Posterior vena cava (tissue), 2 donors: Measurements from ENCODE around the gene NIP7. TPM values are rescaled to one million over a fixed set of nuclear protein-coding genes. Genes with fewer than 3 reads are reported as not detected.

Experiments used
- DNase-seq: peaks from one replicate; pipeline ENCODE4 v3.0.0-alpha.2; 2020; ENCODE audit warnings: low spot score
- intact Hi-C, 2 donors: fragments of 100-400 bp; cut with DNase I; formaldehyde crosslinking; loops; one replicate each; pipeline versions ENCODE4 v1.14.1 to v1.14.2; 2022 to 2023
- total RNA-seq, 2 donors: library from RNA; stranded (reverse); fragmentation: NEBNext Ultra II Directional; extraction: Animal tissue kit (Norgen Biotek cat#: 25700); gene quantifications; one replicate each; pipeline ENCODE4 v1.2.1, GENCODE V29; 2021
- donor health status: DM: yes; HTN: yes; CAD: no.
- donor health status: DM: yes; HTN: yes; CAD: no.

The NIP7 gene
- total RNA-seq, 2 donors from 2014 or later: 14.3 to 15.9 TPM

DNA sequence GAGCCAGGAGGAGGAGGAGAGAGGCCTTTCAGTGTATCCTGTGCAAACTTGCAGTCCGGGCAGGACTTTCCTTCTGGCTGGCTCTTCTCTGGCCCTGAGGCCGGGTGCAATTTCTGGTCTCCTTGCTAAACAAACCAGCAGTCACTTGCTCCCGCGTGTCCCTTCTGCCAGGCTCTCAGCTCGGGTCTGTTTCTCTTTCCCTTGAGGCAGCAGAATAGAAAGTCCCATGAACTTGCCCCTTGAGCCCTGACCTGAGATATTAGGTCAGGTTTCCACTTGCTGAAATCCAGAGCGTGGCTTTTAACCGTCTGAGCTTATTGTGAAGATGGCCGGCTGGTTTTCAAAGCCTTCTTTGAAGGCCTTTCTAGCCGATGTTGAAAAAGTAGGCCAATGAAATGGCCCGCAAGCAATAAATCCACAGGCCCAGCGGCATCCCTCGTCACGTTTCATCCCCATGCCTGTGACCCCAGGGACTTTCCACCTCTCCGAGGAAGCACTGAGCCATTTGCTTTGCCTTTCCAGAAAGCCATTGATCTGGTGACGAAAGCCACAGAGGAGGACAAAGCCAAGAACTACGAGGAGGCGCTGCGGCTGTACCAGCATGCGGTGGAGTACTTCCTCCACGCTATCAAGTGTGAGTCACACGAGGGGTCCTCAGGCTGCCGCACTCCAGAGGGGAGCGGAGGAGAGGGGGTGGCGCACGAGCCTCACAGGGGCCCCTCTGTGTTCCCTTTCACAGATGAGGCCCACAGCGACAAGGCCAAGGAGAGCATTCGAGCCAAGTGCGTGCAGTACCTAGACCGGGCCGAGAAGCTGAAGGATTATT is 23.9 kb upstream of the NIP7 start:
- intact Hi-C loops: no loop called here
- DNase-seq: peak; percentile 62

DNA sequence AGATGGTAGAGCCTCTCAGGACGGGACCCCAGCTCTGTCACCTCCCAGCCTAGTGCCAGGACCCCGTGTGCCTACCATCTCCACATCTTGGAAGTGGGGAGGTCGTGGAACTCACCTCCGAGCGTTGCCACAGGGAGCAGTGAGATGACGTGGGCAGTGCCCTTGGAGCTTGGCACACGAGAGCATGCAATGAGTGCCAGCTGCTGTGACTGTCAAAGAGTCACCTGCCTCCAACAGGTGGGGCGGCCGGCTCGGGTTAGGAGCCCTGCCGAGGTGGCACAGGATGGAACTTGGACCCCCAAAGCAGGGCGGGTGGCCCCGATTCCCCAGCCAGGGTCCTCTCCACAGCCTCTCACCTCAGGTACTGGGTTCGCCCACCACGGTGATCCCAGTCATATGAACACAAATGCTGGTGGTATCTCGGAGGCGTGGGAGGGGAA is 23.0 kb upstream of the NIP7 start:
- peak; percentile 68 for DNase-seq
- intact Hi-C loops: no loop called here

DNA sequence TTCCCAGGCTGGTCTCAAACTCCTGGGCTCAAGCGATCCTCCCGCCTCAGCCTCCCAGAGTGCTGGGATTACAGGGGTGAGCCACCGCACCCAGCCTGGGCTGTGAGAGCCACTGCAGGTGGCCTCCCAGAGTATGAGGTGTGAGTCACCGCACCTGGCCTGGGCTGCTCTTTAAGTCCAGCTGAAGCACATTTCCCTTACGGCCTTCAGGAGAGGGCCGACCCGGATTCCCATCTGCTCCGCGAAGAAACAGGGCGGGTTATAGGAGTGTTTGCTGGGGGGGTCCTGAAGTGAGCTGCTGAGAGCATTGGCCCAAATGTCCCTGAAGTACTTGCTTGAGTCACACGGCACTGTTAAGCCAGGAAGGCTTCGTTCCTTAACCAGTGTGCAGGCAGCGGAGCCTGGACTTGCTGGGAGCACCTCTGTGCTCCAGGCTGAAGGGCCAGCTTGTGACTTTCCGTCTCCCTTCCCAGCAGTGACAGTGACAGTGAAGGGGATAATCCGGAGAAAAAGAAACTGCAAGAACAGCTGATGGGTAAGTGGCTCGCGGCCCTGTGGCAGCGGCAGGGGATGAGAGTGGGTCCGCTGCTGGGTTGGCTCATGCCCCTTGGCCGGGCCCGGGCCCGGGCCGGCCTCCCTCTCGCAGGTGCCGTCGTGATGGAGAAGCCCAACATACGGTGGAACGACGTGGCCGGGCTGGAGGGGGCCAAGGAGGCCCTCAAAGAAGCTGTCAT is 21.2 kb upstream of the NIP7 start:
- peak; percentile 62 for DNase-seq
- intact Hi-C loops: no loop called here

DNA sequence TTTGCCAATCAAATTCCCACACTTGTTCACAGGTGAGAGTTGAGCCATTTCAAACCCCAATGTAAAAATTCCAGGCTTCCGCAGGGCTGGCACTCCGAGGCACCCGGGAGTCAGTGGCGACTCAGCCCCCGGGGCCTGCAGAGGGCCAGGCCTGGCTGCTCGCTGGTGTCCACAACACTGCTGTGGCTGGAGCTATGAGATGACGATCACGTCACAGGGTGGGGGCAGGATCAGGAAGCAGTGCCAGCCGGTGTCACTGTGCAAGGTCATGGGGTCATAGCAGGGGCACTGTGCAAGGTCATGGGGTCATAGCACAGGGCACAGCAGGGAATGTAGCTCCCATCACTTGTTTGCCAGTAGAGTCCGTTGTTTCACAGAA is 20.7 kb upstream of the NIP7 start:
- DNase-seq: peak; percentile 42
- intact Hi-C loops: no loop called here

DNA sequence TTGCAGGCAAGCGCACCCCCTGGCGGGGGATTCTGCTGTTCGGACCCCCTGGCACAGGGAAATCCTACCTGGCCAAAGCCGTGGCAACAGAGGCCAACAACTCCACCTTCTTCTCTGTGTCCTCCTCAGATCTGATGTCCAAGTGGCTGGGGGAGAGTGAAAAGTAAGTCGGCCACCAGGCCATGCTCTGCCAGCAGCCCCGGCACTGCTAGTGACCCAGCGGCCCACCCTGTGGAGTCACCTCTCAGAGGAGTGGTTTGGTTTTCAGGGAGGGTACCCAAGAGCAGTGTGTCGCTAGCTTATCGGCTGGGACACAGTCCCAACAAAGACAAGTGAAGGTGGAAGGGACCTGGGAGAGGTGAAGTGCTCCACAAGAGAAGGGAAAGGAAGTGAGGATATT is 20.2 kb upstream of the NIP7 start:
- DNase-seq: peak; percentile 61
- intact Hi-C loops: no loop called here

DNA sequence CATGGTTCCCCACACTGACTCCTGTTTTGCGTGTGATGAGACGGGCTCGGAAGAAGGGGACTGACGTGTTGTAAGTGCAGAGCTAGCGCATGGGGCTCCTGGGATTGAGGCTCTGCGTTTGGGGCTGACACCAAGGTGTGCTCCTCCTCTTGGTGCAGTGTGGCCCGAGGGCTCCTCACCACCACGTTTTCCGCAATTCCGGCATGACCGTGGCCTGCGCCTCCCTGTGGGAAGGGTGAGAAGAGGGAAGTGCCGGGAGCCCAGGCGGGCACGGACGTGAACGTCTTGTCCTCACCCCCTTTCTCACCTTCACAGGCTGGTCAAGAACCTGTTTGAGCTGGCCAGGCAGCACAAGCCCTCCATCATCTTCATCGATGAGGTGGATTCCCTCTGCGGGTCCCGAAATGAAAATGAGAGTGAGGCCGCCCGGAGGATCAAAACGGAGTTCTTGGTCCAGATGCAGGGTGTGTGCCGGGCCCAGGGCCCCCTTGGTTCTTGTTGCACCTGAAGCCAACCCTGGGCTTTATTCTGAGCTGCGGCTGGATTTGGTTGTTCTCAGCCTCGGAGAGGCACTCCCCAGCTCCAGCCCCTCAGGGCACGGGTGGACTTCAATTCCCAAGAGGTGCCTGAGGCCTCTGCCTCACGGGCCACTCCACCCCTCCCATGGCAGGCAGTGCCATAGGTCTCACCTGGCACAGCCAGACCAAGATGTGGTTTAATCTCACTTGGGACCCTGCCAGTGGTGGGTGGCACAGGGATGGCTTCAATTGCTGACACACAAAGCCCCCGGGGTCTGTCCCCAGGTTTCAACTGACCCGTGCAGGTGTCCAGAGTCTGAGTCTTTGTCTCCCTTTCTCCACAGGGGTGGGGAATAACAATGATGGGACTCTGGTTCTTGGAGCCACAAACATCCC is 19.5 kb upstream of the NIP7 start:
- peak; percentile 76 for DNase-seq
- intact Hi-C loops: no loop called here

DNA sequence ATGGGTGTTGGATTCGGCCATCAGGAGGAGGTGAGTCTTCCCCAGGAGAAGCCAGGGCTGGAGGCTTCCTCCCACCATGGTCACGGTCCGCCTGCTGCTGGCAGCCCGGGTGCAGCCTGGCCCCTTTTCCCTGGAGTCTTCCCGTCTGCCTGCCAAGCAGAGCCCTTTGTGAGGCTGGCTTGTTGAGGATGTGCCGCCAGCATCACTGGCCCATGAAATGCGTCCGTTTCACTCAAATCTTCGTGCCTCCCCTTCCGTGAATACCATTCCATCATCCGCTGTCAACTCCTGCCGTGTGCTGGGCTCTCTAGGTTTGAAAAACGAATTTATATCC is 18.9 kb upstream of the NIP7 start:
- intact Hi-C loops: no loop called here
- peak; percentile 30 for DNase-seq

DNA sequence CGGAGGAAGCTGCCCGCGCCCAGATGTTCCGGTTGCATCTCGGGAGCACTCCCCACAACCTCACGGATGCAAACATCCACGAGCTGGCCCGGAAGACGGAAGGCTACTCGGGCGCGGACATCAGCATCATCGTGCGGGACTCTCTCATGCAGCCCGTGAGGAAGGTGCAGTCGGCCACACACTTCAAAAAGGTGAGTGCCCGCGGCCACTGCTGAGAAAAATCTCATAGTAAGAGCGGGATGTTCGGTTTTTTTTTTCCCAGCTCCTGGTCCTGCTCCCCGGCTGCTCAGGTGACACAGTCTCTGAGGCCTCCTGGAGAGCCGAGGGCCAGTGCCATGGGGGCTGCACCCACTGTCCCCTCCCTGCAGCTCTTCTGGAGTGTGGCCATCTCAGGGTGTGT is 18.5 kb upstream of the NIP7 start:
- intact Hi-C loops: no loop called here

DNA sequence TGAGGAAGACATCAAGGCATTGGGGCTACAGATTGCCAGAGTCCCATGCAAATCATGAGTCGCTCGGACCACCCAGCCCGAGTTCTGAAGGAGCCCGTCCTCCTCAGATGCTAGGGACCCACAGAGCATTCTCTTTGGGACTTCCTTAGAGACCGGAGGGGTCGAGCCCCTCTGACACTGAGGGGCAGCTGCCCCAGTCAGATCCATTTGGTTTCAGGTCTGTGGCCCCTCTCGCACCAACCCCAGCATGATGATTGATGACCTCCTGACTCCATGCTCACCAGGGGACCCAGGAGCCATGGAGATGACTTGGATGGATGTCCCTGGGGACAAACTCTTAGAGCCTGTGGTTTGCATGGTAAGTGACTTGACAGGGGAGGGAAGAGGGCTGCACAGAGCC is 17.2 kb upstream of the NIP7 start:
- intact Hi-C loops: no loop called here
- peak; percentile 41 for DNase-seq

More for the DNA sequence above, 18.5 kb upstream of the NIP7 start:
- DNase-seq: peak; percentile 75

DNA sequence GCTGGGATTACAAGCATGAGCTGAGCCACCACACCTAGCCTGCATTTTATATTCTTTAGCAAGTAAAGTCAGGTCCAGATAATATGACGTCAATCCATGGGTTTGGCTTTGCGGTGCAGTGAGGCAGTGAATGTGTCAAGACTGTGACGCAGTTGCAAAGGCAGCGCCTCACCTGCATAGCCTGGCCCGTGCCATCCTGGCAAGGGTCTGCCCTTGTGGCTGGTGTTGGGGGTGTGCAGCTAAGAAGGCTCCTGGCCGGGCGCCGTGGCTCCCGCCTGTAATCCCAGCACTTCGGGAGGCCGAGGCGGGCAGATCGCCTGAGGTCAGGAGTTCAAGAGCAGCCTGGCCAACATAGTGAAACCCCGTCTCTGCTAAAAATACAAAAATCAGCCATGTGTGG is 16.2 kb upstream of the NIP7 start:
- intact Hi-C loops: no loop called here
- DNase-seq: peak; percentile 70

DNA sequence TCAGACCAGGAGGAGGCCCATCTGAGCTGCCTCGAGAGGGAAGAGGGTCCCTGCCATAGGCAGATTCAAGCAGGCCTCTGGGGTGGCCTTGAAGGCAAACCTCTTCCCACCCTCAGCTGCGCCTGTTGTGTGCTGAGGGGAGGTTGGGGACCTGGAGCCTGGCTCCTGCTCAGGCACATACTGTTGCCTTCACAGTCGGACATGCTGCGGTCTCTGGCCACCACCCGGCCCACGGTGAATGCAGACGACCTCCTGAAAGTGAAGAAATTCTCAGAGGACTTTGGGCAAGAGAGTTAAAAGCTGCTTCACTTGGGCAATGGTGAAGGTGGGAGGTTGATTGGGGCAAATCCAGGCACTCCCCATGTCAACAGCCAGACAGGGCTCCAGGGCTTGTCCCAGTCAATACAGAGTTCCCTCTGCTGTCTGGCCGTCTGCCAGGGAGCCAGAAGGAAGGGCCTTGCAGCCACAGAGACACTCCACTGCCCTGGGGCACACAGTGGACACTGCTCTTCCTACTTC is 15.5 kb upstream of the NIP7 start:
- DNase-seq: peak; percentile 88

DNA sequence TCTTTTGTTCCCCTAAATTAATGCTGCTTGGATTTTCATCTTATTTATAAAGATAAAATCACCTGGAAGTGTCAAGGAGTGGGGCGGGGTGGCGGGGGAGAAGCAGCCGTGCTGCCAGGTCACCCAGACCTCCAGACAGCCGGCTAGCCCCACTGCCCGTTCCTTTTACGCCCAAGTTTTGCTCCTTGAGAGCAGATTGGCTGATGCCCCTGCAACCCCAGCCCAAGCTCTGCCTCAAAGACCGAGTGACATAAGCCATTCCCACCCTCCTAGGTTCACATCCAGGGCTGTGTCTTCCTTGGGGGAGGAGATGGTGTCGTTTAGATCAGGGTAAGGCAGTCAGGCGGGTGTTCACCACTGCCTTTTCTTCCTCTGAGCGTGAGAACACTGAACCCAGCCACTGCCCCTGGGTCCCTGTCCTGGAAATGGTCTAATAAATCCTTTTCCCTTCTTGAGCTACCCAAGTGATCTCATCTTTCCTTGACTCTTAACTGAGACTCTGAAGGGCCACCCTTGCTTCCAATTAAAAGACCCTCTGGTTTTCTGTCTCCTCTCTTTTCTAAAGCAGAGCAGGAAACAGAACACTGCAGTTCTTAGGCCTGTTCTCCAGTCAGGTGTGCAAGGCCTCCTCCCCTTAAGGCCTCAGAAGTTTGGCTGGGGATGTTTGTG is 14.9 kb upstream of the NIP7 start:
- DNase-seq: peak; percentile 76
- intact Hi-C loops: no loop called here

More for the DNA sequence above, 15.5 kb upstream of the NIP7 start:
- intact Hi-C loops: no loop called here

DNA sequence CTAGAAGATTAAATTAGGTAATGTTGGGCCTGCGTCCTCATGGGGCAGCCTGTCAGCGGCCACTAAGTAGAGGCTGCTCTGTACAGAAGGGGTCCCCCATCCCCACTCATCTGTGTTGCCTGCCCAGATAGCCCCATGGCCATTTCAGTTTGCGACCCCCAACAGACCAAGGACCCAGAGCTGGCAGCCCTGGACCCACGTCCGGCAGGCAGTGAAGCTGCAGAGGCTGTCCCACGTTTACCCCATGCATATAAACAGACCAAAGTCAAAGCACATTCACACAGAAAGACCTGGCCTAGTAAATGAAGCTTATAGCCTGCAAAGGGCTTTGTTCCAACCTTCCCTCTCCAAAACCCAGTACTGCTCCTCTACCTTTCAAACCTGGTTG is 13.8 kb upstream of the NIP7 start:
- peak; percentile 15 for DNase-seq
- intact Hi-C loops: no loop called here

DNA sequence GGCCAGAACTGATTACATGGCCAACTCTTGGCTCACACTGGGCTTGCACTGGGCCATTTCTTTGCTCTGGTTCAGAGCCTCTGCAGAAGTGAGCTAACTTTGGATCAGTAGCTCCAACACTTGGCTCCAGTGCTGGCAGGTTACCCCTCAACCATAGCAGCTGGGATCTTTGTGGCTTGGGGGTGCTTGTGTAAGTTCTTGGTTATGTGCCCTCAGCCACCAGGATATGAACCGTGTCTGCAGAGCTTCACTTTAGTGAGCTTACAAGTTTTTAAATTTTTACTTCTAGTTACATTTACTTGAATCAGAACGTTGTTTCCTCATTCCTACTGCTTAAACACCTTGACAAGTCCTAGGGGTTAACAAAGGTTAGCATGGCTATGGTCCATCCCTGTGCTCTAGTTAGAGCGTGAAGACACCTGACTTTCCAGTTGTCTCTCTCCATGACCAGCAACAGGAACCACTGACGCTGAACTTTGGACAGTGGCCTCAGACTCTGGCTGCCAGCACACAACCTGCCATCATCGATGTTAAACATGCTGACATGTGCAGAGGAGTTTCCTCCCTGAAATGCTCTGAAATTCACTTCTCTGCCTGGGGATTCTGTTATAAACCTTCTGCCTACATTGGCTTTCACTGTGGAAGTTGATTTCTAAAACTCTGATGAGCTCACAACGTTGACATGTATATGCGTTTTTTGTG is 13.2 kb upstream of the NIP7 start:
- intact Hi-C loops: no loop called here
- DNase-seq: peak; percentile 29

DNA sequence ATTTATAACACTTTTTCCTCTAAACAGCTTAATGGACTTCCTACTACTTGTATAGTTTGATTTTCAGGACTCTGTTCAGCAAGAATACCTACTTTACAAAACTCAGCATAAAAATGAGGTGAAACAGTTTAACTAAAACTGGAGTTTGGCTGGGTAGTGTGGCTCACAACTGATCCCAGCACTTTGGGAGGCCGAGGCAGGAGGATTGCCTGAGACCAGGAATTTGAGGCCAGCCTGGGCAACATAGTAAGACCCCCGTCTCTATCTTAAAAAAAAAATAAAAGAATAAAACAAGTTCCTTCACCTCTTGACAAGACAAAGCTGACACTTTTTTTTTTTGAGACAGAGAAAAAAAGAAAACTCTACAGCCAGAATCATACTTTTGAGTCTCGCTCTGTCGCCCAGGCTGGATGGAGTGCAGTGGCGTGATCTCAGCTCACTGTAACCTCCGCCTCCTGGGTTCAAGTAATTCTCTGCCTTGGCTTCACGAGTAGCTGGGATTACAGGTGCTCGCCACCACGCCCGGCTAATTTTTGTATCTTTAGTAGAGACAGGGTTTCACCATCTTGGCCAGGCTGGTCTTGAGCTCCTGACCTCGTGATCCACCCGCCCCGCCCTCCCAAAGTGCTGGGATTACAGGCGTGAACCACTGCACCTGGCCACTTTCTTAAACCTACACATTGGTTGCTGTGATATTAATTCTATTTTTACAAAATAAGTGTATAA is 11.8 kb upstream of the NIP7 start:
- intact Hi-C loops: no loop called here

DNA sequence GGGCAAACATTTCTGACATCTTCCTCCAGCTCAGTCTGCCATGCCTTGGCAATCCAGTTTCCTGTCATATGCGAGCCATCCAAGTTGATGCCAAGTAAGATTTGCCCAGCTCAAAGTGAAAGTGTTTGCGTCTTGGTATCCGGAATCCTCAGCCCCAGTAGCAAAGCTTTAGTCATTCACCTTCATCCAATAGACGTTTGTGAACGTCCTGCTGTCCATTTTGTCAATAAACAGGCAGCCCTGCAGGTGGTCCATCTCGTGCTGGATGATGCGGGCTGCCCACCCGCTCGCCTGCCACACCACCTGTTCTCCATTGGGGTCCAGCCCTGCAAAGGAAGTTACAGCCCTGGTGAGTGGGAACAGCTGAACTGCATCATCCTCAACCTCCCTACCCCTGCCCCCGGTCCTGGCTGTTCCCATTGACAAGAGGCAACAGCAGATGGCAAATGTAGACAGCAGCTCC is 10.7 kb upstream of the NIP7 start:
- DNase-seq: peak; percentile 55
- intact Hi-C loops: no loop called here

More for the DNA sequence above, 11.8 kb upstream of the NIP7 start:
- peak; percentile 45 for DNase-seq

DNA sequence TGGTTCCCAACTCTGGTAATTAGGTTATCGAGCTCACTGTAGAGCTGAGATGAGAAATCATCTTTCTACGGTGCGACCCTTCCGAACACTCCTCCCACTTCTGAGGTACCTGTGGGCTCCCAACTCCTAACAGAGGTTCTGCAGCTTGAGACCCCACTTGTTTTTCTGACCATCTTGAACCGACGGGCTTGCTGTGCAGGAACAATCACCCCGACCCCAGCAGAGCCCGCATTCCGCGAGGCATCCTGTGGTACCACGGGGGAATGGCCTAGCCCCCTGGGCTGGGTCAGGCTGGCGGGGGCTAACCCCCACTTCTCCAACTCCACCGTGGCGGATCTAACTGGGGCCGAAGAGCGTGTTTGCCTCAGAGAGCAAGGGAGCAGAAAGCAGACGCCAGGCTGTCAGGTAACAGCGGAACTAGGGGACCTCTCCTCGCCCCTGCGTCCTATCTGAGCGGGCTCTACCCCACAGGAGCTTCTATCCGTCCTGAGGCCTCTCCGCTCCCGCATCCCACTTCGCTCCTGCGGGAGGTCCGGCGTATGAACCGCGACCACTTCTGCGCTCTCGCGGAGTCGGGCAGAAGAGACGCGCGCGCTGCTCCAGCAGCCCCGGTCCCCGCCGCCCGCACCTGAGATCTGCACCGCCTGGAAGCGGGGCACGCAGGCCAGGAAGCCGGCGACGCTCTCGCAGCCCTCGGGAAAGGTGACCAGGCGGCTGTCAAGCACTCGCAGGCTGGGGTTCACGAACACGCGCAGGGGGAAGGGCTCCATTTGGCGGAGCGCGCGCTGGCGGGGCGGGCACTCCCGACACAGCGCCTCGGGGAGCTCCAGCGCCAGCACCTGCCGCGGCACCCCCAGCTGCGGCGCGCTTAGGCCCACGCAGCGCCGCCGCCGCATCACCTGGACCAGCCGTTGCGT is 9.9 kb upstream of the NIP7 start:
- intact Hi-C loops: no loop called here
- peak; percentile 83 for DNase-seq
